Measurements from ENCODE around the gene ZC3H12D. TPM values are rescaled to one million over a fixed set of nuclear protein-coding genes. Genes with fewer than 3 reads are reported as not detected.

The ZC3H12D gene
- total and polyA plus RNA-seq, 2 donors (not counting 1 experiment from before 2014, with no cell fraction given): 63.1 to 190 TPM

- TF ChIP-seq EZH2 (IDR thresholded peaks at IDR 0.05; ENCODE audit: borderline replicate concordance, insufficient read depth, low read depth, low read length, poor library complexity, severe bottlenecking): no peak
- TF ChIP-seq, protein P1, sequence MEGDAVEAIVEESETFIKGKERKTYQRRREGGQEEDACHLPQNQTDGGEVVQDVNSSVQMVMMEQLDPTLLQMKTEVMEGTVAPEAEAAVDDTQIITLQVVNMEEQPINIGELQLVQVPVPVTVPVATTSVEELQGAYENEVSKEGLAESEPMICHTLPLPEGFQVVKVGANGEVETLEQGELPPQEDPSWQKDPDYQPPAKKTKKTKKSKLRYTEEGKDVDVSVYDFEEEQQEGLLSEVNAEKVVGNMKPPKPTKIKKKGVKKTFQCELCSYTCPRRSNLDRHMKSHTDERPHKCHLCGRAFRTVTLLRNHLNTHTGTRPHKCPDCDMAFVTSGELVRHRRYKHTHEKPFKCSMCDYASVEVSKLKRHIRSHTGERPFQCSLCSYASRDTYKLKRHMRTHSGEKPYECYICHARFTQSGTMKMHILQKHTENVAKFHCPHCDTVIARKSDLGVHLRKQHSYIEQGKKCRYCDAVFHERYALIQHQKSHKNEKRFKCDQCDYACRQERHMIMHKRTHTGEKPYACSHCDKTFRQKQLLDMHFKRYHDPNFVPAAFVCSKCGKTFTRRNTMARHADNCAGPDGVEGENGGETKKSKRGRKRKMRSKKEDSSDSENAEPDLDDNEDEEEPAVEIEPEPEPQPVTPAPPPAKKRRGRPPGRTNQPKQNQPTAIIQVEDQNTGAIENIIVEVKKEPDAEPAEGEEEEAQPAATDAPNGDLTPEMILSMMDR (IDR thresholded peaks at IDR 0.05): no peak
- Histone ChIP-seq H4K20me1 (ENCODE audit: control insufficient read depth, insufficient read depth, low read length, poor library complexity, severe bottlenecking) (peaks cover 45% of the 10 kb centered on the region), H3K4me2 (replicated peaks; ENCODE audit: low read depth, low read length, poor library complexity, severe bottlenecking) (no peak overlapping the region), H3K79me2 (ENCODE audit: control insufficient read depth, insufficient read depth, low read length) (peaks cover 65% of the 10 kb centered on the region), H3K36me3 (replicated peaks in 1 of 2; ENCODE audit: control extremely low read depth in 1 of 2, control insufficient read depth in 1 of 2, extremely low read depth in 1 of 2, insufficient read depth in 2 of 2, low read length in 1 of 2) (peaks cover 9 to 93% of the 10 kb centered on the region in 2 experiments), H3K27me3 (replicated peaks in 1 of 4; ENCODE audit: control extremely low read depth in 1 of 4, control insufficient read depth in 3 of 4, insufficient read depth in 4 of 4, low read length in 3 of 4) (no peaks in the 10 kb centered on the region), H3K9me3 (ENCODE audit: control extremely low read depth in 1 of 3, control insufficient read depth in 2 of 3, insufficient read depth in 1 of 3, low read length in 2 of 3) (peaks cover 0 to 4% (median 0%) of the 10 kb centered on the region in 3 donors), H3K4me3 (ENCODE audit: control extremely low read depth in 1 of 5, extremely low read depth in 1 of 5, insufficient read depth in 1 of 5, low read depth in 2 of 5, low read length in 4 of 5) (no peak overlapping the region), H2AFZ (ENCODE audit: insufficient read depth, low read depth, low read length, poor library complexity, severe bottlenecking) (no peak overlapping the region), H3K4me1 (ENCODE audit: control insufficient read depth in 2 of 2, insufficient read depth in 2 of 2, low read length in 2 of 2) (peaks cover 3% of the 10 kb centered on the region in 2 donors), H3K9ac (ENCODE audit: low read length) (no peak overlapping the region), H3K27ac (ENCODE audit: low read length in 2 of 2) (no peak overlapping the region)
- DNase-seq (no peak), ATAC-seq (ENCODE audit: low read depth) (no peak)
- ChIA-PET CTCF (interaction anchor here (9.2 kb wide), 1 partner anchor 58 kb away, joined by 65 read pairs; no protein-coding TSS in a partner anchor), POLR2A (interaction anchor here (0.6 to 0.9 kb wide), 3 partner anchors 11 to 22 kb away, joined by 3 to 6 read pairs (median 3); no protein-coding TSS in a partner anchor)
- Mint-ChIP-seq H3K4me1 (peaks cover 24% of the 10 kb centered on the region), H3K27me3 (no peaks in the 10 kb centered on the region), H3K27ac (no peak overlapping the region), H3K4me3 (no peak overlapping the region), H3K9me3 (ENCODE audit: insufficient read depth) (no peaks in the 10 kb centered on the region)
- no CpG with 5 or more reads among the region's 7 CpGs for WGBS (ENCODE audit: insufficient coverage)
- intact Hi-C loops (cut with micrococcal nuclease): no loop called here
These were observed 26.6 kb downstream of the ZC3H12D start for GRCh38 chr6:149458196-149458595.

DNA sequence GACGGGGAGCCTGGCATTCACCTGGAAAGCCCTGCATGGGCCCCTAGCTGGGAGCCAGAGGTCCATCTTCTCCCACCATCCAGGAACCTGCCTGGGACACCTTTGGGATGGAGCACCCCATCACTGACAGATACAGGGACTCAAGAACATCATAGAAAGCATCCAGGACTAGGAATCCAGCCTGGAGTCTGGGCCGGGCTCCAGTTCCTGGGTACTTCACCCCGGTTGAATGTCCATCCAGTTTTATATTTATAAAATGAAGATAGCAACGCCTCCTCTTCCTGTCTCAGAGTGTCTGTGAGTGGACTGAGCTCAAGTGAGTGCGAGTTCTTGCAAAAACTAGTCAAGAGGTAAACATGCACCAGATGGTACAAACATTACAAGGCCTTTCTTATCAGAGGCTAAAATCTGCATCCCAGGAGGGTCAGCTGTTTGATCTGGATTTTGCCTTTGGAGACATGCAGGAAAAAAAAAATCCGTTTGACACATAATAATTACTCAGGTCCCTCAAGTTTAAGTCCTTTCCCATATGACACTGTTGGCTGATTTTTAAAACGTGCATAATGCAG lies 27.4 kb downstream of the ZC3H12D start:
- Histone ChIP-seq H3K9me3 (ENCODE audit: control extremely low read depth in 1 of 3, control insufficient read depth in 2 of 3, insufficient read depth in 1 of 3, low read length in 2 of 3) (peaks cover 0 to 4% (median 0%) of the 10 kb centered on the region in 3 donors), H3K4me1 (ENCODE audit: control insufficient read depth in 2 of 2, insufficient read depth in 2 of 2, low read length in 2 of 2) (no peaks in the 10 kb centered on the region), H3K36me3 (replicated peaks in 1 of 2; ENCODE audit: control extremely low read depth in 1 of 2, control insufficient read depth in 1 of 2, extremely low read depth in 1 of 2, insufficient read depth in 2 of 2, low read length in 1 of 2) (peaks cover 9 to 94% of the 10 kb centered on the region in 2 experiments), H3K27me3 (replicated peaks in 1 of 4; ENCODE audit: control extremely low read depth in 1 of 4, control insufficient read depth in 3 of 4, insufficient read depth in 4 of 4, low read length in 3 of 4) (no peaks in the 10 kb centered on the region), H4K20me1 (ENCODE audit: control insufficient read depth, insufficient read depth, low read length, poor library complexity, severe bottlenecking) (peaks cover 40% of the 10 kb centered on the region), H3K27ac (ENCODE audit: low read length in 2 of 2) (no peak overlapping the region), H3K4me3 (ENCODE audit: control extremely low read depth in 1 of 5, extremely low read depth in 1 of 5, insufficient read depth in 1 of 5, low read depth in 2 of 5, low read length in 4 of 5) (no peak overlapping the region), H3K4me2 (replicated peaks; ENCODE audit: low read depth, low read length, poor library complexity, severe bottlenecking) (no peak overlapping the region), H3K9ac (ENCODE audit: low read length) (no peak overlapping the region), H2AFZ (ENCODE audit: insufficient read depth, low read depth, low read length, poor library complexity, severe bottlenecking) (no peak overlapping the region), H3K79me2 (ENCODE audit: control insufficient read depth, insufficient read depth, low read length) (peaks cover 57% of the 10 kb centered on the region)
- no peaks in the 10 kb centered on the region for H3K27me3 Mint-ChIP-seq
- ChIA-PET CTCF (interaction anchor here (9.2 kb wide), 1 partner anchor 59 kb away, joined by 65 read pairs; no protein-coding TSS in a partner anchor), POLR2A (interaction anchor here (0.6 to 0.7 kb wide), 2 partner anchors 12 to 23 kb away, joined by 3 to 6 read pairs; no protein-coding TSS in a partner anchor)
- H3K27ac Mint-ChIP-seq: peak overlapping the region; percentile 46
- TF ChIP-seq, protein P1 (IDR thresholded peaks at IDR 0.05): no peak
- no peak for TF ChIP-seq EZH2 (IDR thresholded peaks at IDR 0.05; ENCODE audit: borderline replicate concordance, insufficient read depth, low read depth, low read length, poor library complexity, severe bottlenecking)
- H3K9me3 Mint-ChIP-seq (ENCODE audit: insufficient read depth): no peaks in the 10 kb centered on the region
- ATAC-seq (ENCODE audit: low read depth): no peak
- intact Hi-C loops (cut with micrococcal nuclease): no loop called here
- H3K4me3 Mint-ChIP-seq: no peak overlapping the region
- WGBS (ENCODE audit: insufficient coverage): 100% methylated on average over 1 of the region's 7 CpGs
- H3K4me1 Mint-ChIP-seq: peaks cover 16% of the 10 kb centered on the region
- DNase-seq: no peak

Data from B cell (primary cell).